HL-60/S4 treated with retinoic acid at 250 ng/mL for 4 days and 3 days (cell line): ENCODE data around the gene PELI1.
"Not testable (repeated sequence)": the region's sequence is repeated elsewhere in the genome, so short reads cannot be mapped to it uniquely, and the experiment has no call there.

Experiments used
- in situ Hi-C: fragments of 300-500 bp; cut with MboI; formaldehyde crosslinking; loops from 2 replicates; pipeline ENCODE4 v1.7.0; 2022; ENCODE audit warnings: low sequenced_read_pairs

The PELI1 gene

GRCh38 chr2:64092502-64092901 is 51.7 kb downstream of the PELI1 start:
- in situ Hi-C loops, result no loop called here

DNA sequence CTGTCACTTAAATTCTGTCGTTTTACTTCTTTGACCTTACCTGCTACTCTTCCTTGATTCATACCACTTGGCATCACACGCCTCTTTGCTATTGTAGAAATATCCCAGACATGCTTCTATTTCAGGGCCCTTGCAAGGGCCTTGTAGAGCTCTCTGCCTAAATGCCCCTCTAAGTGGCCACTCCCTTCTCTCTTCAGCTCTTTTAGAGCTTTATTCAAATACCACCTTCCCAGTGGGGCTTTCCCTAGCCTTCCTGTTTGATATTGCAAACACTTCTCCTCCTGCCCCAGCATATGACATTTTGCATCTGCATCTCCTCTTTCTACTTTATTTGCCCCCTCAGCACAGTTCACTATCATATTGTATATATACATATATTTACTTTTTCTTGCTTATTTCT is 54.0 kb downstream of the PELI1 start:
- in situ Hi-C loops, result no loop called here

DNA sequence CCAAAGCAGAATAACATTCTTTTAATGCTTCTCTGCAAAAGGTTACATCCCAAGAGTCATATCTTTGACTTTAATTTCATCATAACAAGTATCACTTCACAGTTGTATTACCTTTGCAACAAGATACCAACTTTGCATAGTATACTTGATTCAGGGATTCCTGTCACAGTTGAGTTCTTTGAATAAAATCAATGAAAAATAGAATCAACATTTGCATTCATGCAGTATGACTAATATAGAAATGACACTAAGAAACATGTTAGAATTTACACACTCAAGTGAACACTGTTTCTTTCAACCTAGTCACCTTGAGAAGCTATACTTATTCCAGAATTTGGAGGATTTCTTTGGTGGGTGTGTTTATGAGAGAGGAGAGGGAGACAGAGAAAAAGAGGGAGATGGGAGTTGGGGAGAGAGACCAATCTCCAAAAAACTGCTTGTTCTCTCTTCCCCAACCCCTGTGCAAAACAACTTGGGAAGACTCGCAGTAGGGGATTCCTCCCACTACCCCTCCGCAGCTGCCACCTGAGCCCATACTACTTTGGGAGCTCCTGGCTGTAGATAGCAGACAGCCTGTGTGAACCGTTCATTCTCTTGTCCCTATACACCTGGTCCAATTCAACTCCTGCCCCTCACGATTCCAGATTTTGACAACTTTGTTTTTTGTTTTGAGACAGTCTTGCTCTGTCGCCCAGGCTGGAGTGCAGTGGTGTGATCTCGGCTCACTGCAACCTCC is 57.7 kb downstream of the PELI1 start:
- in situ Hi-C loops, result no loop called here

DNA sequence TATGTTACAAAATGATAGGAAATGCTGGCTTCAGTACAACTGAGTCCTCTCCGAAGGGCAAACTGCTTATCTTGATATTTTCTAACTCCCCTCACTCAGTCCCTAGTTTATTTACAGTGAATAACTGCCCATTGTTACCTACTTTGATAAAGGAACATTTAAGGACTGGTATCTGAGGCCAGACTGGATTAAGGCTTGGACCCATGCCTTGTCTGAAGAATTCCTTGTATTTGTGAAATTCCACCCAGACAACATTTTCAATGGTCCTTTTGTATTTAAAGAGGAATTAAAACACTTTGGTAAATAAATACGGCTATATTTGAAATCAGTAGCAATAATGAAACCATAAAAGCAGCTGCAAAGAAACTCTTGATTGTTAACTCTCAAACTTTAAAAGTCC is 58.3 kb downstream of the PELI1 start:
- in situ Hi-C loops, result no loop called here

- in situ Hi-C loops, result no loop called here
These were observed 63.2 kb downstream of the PELI1 start for GRCh38 chr2:64081046-64081445.

DNA sequence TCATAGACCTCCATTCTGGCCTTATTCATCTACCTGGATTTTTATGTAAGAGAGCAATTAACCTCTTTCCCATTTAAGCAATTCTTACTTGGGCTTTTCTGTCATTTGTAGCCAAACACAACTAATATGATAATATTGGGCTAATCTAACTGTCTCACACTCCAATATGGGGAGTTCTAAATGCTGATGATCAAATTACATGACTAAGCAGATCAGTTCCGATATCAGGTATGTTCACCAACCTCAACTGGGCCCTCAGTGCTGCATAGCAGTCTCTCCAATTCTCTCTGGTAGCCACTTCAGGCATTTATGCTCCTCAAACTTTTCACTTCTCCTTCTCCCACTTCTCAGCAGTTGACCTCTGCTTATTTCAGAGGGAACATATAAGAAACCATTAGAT is 64.0 kb downstream of the PELI1 start:
- in situ Hi-C loops, result no loop called here

GRCh38 chr2:64079688-64080087 is 64.5 kb downstream of the PELI1 start:
- in situ Hi-C loops, result not testable (repeated sequence)

- in situ Hi-C loops, result not testable (repeated sequence)
These were observed 67.4 kb downstream of the PELI1 start for GRCh38 chr2:64076828-64077227.

DNA sequence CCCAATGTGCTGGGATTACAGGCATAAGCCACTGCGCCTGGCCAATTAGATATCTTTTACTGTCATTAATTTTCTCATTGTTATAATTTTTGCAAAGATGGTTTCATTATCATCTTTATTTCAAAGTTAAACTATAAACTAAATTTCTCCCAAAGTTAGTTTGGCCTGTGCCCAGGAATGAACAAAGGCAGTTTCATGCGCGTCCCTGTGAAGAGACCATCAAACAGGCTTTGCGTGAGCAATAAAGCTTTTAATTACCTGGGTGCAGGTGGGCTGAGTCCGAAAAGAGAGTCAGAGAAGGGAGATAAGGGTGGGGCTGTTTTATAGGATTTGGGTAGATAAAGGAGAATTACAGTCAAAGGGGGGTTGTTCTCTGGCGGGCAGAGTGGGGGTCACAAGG is 69.6 kb downstream of the PELI1 start:
- in situ Hi-C loops, result not testable (repeated sequence)

DNA sequence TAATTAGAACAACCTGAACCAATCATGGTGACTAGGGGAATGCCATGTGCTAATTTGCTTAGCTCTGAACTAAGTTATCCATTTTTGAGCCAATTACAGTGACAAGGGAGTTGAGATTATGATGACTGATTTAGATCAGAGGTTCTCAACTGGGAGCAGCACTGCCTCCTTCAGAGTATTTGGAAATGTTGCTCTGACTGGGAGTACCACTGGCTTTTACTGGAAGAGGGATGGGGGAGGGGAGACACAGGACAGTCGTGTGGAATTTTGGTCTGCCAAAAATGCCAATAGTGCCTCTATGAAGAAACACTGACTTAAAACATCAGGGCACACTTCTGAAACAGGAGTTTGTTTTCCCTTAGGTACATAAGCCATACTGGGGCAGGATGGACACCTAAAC is 76.9 kb downstream of the PELI1 start:
- in situ Hi-C loops, result no loop called here

- in situ Hi-C loops, result no loop called here
These were observed 78.7 kb downstream of the PELI1 start for GRCh38 chr2:64065516-64065915.

DNA sequence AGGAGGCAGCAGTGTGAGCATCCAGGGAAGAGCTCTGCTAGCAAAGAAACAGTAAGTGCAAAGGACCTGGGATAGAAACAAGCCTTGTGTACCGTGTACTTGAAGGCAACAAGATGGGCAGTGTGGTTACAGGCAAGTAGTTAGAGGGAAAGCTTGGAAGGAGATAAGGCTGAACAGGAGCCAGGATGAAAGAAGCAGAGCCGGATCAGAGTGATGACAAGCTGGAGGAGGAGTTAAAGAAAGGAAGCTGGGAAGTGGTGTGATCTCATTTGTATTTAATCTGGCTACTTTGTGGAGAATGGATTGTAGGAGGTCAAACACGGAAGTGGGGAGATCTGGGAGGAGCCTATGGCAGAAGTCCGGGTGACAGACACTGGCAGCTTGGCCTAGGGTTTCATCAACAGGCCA is 80.3 kb downstream of the PELI1 start:
- in situ Hi-C loops, result no loop called here

DNA sequence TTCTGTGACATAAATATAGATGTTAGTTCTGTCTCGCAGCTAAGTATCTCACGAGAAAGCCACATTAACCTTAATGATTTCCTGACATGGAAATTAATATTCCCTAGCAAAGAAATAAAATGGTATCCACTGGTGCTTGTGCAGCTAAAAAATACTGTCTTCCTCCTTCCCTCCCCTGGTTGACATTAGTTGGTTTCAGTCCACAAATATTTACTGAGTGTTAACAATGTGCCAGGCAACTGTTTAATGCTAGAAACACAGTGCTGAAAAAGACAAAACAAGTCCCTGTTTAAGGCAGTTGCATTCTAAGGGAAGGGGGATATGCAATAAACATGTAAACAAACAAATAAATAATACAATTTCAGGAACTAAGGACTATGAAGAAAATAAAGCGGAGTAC is 80.8 kb downstream of the PELI1 start:
- in situ Hi-C loops, result no loop called here

DNA sequence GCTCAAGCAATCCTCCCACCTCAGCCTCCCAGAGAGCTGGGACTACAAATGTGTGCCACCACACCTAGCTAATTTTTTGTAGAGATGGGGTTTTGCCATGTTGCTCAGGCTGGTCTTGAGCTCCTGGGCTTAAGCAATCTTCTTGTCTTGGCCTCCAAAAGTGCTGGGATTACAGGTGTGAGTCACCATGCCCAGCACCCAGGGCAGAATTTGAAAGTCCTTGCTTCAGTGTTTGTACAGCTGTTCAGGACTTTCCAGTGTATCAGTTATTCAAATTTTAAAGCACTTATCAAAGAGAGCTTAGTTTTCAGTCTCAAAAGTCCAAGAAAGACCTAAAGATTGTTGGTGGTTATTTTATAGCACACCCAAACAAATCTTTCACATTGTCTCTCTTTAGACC is 81.4 kb downstream of the PELI1 start:
- in situ Hi-C loops, result no loop called here

GRCh38 chr2:64059270-64059669 is 85.0 kb downstream of the PELI1 start:
- in situ Hi-C loops, result no loop called here

GRCh38 chr2:64056021-64056420 is 88.2 kb downstream of the PELI1 start:
- in situ Hi-C loops, result no loop called here

GRCh38 chr2:64054161-64054915 is 89.9 kb downstream of the PELI1 start:
- in situ Hi-C loops, result no loop called here

- in situ Hi-C loops, result no loop called here
These were observed 91.6 kb downstream of the PELI1 start for GRCh38 chr2:64052463-64053241.

DNA sequence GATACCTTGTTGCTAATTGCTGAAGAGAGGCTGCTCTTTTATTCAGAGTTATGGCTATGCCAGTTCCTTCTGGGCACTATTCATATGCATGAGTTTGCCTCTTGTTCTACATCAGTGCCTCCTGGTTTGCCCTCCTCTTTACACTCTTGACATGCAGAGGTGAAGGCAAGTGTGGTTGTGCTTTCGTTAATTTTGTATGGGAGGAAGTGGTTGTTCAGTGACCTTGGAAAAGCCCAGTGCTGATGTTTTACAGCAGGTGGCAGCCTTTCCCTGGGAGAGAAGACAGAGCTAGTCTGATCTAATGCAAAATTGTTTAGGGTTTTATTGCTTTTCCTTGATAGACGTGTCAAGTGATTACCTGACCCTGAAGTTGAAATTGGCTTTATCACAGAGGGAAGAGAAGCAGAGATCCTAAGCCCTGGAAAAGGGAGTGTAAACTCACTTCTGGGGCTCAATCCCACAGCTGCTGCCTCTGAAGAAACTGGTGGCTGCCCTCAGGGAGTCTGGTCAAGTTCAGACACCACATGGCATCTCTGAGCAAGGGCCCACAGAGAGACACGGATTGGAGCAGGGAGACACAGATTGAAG is 94.5 kb downstream of the PELI1 start:
- in situ Hi-C loops, result loop anchor here (5.0 to 25.0 kb wide), 2 partner anchors 278 to 838 kb away; no protein-coding TSS in a partner anchor

DNA sequence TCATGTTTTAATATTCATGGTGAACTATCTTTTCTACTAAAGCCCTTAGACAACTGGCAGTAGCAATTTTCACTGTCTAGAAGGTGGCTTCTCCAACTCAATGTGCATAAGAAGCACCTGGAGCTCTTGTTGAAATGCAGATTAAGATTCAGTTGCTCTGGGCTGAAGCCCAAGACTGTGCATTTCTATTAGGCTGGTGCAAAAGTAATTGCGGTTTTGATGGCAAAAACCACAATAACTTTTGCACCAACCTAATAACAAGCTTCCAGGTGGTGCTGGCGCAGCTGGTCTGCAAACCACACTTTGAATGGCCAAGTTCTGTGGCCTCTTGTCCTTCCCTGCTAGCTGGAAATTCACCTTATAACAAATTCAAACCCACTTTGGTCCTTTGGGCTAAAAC is 98.3 kb downstream of the PELI1 start:
- in situ Hi-C loops, result loop anchor here (5.0 to 25.0 kb wide), 2 partner anchors 281 to 841 kb away; no protein-coding TSS in a partner anchor
